GM18498 (cell line): ENCODE data around the gene PPM1H.

ENCODE experiments used
- ATAC-seq: cut with Tn5 transposase; IDR thresholded peaks from one replicate; pipeline ENCODE4 v1.9.1; 2021; ENCODE audit warnings: mild to moderate bottlenecking, moderate library complexity; ENCODE audit not compliant: unreplicated experiment

The PPM1H gene

GRCh38 chr12:62876938-62877548, 57.9 kb downstream of the PPM1H start:
- ATAC-seq: no peak

- ATAC-seq: no peak
Observed at GRCh38 chr12:62873826-62874448, 61.0 kb downstream of the PPM1H start.

DNA sequence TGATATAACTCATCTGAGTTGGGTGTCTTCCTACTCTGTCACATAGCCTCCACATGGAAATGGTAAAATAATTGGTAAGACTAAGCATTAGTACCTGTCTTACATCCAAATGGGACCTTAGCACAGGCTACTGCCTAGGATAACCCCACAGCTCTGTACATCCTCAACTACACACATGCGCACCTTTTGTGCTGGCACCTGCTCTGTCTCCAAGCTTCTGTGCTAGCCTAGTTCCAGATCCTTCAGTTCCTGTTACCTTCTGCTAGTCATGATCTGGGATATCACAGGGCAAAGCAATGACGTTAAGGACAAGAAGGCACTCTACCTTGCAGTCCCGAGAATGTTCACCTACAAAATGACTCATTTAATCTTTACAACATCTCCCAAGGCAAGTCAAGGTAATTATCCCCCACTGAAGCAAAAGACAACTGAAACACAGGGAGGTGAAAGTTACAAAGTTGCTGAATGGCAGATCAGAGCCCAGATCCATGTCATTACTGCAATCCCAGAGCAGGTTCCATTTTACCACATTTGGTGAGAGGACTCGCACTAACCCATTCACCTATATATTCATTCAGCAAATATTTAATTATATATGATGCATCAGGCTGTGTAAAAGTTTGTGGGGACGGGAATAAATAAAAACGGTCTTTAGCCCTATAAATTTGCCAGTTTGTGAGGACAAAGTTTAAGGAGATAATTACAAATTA, 61.7 kb downstream of the PPM1H start:
- ATAC-seq: no peak

- no peak for ATAC-seq
Observed at GRCh38 chr12:62868820-62869219, 66.1 kb downstream of the PPM1H start.

DNA sequence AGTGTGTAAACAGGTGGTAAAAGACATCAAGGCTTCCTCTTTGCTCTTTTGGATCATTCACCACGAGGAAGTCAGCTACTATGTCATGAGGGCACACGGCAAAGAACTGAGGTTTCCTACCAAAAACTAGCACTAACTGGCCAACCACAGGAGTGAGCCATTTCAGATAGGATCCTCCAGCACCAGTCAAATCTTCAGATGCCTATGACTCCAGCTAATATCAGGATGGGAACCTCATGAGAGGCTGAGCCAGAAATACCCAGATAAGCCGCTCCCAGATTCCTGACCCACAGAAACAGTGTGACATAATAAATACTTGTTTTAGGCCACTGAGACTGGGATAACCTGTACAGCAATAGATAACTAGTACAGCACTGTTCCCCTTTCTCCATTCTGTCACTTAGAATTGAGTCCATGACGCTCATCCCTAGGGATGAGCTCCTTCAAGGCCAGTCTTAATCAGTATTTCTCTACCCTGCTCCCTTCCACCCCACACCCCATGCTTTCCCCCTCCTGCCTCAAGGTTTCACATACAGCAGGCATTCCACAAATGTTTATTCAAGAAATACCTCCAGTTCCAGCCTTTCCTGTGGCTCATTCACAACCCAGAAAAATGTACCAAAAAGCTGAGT, 68.4 kb downstream of the PPM1H start:
- no peak for ATAC-seq

- ATAC-seq: no peak
Observed at GRCh38 chr12:62865937-62866336, 69.0 kb downstream of the PPM1H start.

DNA sequence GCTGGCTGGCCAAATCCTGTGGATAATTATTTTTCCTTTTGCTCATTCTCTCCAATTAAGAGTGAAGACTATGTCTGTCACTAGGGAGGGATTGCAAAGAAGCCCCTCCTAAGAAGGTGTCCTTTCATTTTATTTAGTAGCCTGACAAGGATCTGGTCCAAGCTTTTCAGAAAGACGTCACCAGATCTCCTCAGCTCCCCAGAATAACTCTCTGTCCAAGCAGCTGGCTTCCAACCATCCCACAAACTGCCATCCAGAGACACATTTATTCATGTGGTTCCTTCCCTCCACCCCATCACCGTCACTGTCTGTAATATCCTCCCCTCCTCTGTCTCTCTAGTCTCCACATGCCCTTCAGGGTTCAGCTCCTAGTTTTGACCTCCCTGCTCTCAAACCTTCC, 69.9 kb downstream of the PPM1H start:
- ATAC-seq: no peak

- ATAC-seq: no peak
Observed at GRCh38 chr12:62862259-62862881, 72.6 kb downstream of the PPM1H start.

GRCh38 chr12:62861586-62861985, 73.4 kb downstream of the PPM1H start:
- no peak for ATAC-seq

- no peak for ATAC-seq
Observed at GRCh38 chr12:62860501-62861411, 74.2 kb downstream of the PPM1H start.

GRCh38 chr12:62860020-62860419, 74.9 kb downstream of the PPM1H start:
- no peak for ATAC-seq

- no peak for ATAC-seq
Observed at GRCh38 chr12:62859321-62859737, 75.6 kb downstream of the PPM1H start.

DNA sequence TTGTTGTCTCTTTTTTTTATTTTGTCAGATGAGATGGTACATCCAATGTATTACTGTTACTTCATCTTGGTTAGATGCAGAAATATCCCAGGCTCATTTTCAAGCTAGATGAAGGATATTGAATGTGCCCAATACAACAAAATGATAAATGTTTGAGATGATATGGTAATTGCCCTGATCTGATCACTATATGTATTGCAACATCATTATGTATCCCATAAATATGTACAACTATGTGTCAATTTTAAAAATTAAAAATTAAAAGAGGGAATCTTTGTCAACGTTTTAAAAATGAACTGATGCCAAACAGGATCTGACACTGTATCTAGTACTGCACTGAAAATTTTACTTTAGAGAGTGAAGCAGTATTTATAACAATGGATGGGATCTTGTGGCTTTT, 78.5 kb downstream of the PPM1H start:
- no peak for ATAC-seq

GRCh38 chr12:62854024-62854423, 80.9 kb downstream of the PPM1H start:
- no peak for ATAC-seq

GRCh38 chr12:62849398-62849797, 85.6 kb downstream of the PPM1H start:
- ATAC-seq: no peak

DNA sequence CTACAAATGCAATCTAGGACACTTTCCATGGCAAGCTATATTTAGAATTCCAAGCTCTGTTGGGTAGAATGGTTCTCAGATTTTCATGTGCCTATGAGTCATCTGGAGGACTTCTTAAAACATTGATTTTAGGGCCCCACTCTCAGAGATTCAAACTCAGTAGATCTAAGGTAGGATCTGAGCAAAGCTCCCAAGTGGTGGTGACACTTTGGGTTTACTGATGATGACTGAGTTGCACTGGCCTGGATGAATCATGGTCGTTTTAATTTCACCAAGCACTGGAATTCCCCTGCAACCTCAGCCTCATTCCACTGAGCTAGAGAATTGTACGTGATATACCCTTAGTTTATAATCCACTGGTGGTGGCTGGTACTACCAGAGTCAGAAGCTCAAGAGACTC, 86.5 kb downstream of the PPM1H start:
- no peak for ATAC-seq

- ATAC-seq: no peak
Observed at GRCh38 chr12:62847709-62848108, 87.2 kb downstream of the PPM1H start.

DNA sequence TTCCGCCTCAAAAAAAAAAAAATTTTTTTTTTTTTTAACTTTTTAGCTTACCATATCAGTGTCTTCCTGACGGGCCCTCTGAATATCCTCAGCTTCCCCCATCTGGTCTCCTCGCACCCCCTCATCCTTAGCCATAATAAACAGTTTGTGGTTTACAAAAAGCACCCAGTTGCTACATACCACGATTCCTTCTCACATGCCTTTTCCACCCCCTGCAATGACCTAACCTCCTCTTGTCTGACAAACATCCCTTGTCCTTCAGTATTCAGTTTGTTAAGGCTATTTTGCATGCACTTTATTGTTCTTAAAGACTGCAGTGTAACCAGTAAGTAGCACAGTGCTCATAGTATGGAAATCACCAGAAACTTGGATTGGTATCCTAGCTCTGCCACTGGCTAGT, 88.5 kb downstream of the PPM1H start:
- no peak for ATAC-seq

DNA sequence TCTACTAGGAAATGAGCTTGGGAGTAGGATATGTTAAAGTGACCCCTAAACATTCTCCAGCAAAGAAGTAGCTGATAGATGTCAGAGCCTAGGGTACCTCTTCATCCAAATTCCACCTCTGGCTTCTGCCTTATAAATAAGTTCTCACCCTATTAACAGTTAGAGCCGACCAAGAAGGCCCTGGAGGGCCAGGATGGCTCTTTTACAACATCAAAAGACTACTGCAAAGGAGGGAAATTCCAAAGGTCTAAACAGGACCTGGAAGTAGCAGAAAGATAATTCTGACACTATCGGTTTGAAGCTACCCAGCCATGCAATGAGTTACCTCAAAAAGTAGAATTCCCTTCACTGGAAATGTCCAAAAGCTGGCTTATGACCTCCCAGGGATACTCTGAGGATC, 90.0 kb downstream of the PPM1H start:
- ATAC-seq: no peak

DNA sequence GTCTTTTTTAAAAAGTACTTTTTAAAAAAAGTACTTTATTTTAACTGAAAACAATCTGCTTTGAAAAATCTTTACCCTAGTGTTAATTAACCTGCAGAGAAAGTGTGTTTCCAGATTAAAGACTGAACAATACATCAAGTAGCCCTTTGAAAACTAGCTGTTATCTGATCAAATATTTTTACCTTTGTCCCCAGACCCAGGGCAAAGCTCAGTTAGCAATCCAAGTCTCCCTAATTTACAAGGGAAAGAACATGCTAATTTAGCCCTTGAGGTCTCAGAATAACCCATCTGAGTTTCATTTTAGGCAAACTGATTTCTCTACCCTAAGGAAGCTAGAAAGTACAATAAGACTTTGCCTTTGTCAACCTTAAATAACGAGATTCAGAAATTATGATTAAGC, 91.2 kb downstream of the PPM1H start:
- ATAC-seq: no peak
